Ascending aorta (tissue), 2 donors: Measurements from ENCODE around the gene FARP1. TPM values are rescaled to one million over a fixed set of nuclear protein-coding genes. Genes with fewer than 3 reads are reported as not detected.

Experiments used
- DNase-seq, 2 donors: peaks; one replicate each; pipeline ENCODE4 v3.0.0-alpha.2; 2019; ENCODE audit warnings: low spot score in 2 of 2
- H3K27ac ChIP-seq, 2 donors: fragments of 200-600 bp; sonication (generic); one replicate each; pipeline ENCODE4 v1.5.1; 2016 to 2017; ENCODE audit warnings: mild to moderate bottlenecking in 1 of 2
- H3K27me3 ChIP-seq: fragments of 200-600 bp; sonication (generic); one replicate; pipeline ENCODE4 v1.5.1; 2017
- H3K36me3 ChIP-seq, 2 donors: fragments of 200-600 bp; sonication (generic); one replicate each; pipeline ENCODE4 v1.5.1; 2016
- H3K4me1 ChIP-seq, 2 donors: fragments of 200-600 bp; sonication (generic); one replicate each; pipeline ENCODE4 v1.5.1; 2016 to 2017; ENCODE audit warnings: mild to moderate bottlenecking in 1 of 2
- H3K4me3 ChIP-seq, 2 donors: fragments of 200-600 bp; sonication (generic); one replicate each; pipeline ENCODE4 v1.5.1; 2016 to 2017; ENCODE audit warnings: mild to moderate bottlenecking in 1 of 2
- H3K9me3 ChIP-seq, 2 donors: fragments of 200-600 bp; sonication (generic); one replicate each; pipeline ENCODE4 v1.5.1; 2016
- CTCF ChIP-seq, 3 experiments: fragments of 200-600 bp in 2 of 3; fragments of 450-650 bp in 1 of 3; sonication (generic) in 2 of 3; IDR thresholded peaks; one replicate each; pipeline ENCODE4 v1.5.1; 2016 to 2019; ENCODE audit warnings: antibody characterized with exemption in 3 of 3, mild to moderate bottlenecking in 1 of 3, moderate library complexity in 1 of 3
- intact Hi-C: fragments of 100-400 bp; cut with DNase I; formaldehyde crosslinking; loops from one replicate; pipeline ENCODE4 v1.15.1; 2023
- total RNA-seq: library from RNA; depleted of rRNA; stranded (reverse); fragments of >200 nt; gene quantifications from one replicate; pipeline ENCODE4 v1.1.0, GENCODE V29; 2016

Gene FARP1
- total RNA-seq, 1 donor from 2014 or later, result 80.8 TPM

DNA sequence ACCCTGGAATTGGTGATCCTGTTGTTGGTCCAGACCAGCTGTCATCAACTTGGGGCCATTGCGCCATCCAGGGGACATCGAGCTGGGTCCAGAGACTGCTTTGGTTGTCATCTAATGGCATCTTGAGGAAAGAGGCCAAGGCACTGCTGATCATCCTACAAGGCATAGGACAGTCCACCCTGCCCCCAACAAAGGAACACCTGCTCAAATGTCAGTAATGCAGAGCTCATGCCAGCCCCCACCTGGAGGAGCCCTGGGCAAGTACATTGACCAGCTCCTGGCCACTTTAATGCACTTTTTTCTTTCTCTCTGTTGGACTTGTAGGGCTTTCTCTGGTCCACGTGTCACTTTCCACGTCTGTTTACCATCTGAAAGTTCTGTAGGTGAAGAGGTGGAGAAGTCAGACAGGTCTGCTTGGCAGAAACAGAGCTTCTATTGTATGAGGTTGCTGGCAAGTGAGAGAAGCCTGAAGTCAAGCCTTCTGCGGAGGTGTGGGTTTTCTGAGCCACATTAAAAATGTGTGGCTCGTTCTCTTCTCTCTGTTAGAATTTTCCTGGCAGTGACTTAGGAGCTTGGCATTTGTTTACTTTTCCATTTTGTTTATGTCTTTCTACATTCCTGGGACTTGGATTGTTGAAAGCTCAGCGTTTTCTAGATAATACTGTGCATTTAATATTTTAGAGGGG, 158.2 kb downstream of the FARP1 start:
- no peak for TF ChIP-seq CTCF (IDR thresholded peaks at IDR 0.05)
- DNase-seq, result no peak
- no peaks in the 10 kb centered on the region for H3K27me3 ChIP-seq
- H3K9me3 ChIP-seq, result no peaks in the 10 kb centered on the region
- no peaks in the 10 kb centered on the region for H3K4me1 ChIP-seq
- H3K27ac ChIP-seq, result no peak overlapping the region
- H3K36me3 ChIP-seq, result no peaks in the 10 kb centered on the region
- intact Hi-C loops, result no loop called here
- H3K4me3 ChIP-seq, result no peak overlapping the region

- Histone ChIP-seq H3K4me3 (no peak overlapping the region), H3K36me3 (no peaks in the 10 kb centered on the region), H3K27ac (no peak overlapping the region), H3K4me1 (no peaks in the 10 kb centered on the region), H3K9me3 (no peaks in the 10 kb centered on the region), H3K27me3 (no peaks in the 10 kb centered on the region)
- DNase-seq, result no peak
- intact Hi-C loops, result no loop called here
- no peak for TF ChIP-seq CTCF (IDR thresholded peaks at IDR 0.05)
Measured at GRCh38 chr13:98301721-98302120, 158.8 kb downstream of the FARP1 start.

DNA sequence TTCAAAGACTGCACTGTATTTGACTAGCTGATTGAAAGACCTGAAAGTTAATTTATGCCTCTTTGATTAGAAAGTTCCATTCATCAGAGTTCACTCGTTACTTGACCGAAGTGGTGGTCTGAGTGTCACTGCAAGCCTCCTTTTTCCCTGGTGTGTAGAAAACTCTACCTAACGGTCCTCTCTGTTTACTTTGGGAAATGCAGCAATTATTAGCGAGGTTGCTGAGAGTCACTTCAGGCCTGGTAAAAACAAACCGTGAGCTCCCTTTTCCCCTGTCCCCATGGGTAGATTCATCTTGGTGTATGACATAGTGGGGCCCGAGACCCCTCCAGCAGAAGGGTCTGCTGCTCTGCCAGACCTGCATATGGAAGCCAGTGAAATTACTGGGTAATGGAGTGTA, 161.0 kb downstream of the FARP1 start:
- no peak for TF ChIP-seq CTCF (IDR thresholded peaks at IDR 0.05)
- Histone ChIP-seq H3K4me1 (no peaks in the 10 kb centered on the region), H3K27me3 (no peaks in the 10 kb centered on the region), H3K36me3 (no peaks in the 10 kb centered on the region), H3K27ac (no peak overlapping the region), H3K4me3 (no peak overlapping the region), H3K9me3 (no peaks in the 10 kb centered on the region)
- intact Hi-C loops, result no loop called here
- DNase-seq, result no peak

GRCh38 chr13:98305670-98306069, 162.8 kb downstream of the FARP1 start:
- no peak for TF ChIP-seq CTCF (IDR thresholded peaks at IDR 0.05)
- Histone ChIP-seq H3K9me3 (no peaks in the 10 kb centered on the region), H3K27me3 (no peaks in the 10 kb centered on the region), H3K4me1 (no peaks in the 10 kb centered on the region), H3K4me3 (no peak overlapping the region), H3K27ac (no peak overlapping the region), H3K36me3 (no peaks in the 10 kb centered on the region)
- DNase-seq, result no peak
- intact Hi-C loops, result no loop called here

- no peaks in the 10 kb centered on the region for H3K9me3 ChIP-seq
- no peaks in the 10 kb centered on the region for H3K27me3 ChIP-seq
- H3K4me3 ChIP-seq, result no peak overlapping the region
- intact Hi-C loops, result no loop called here
- H3K36me3 ChIP-seq, result no peaks in the 10 kb centered on the region
- TF ChIP-seq CTCF (IDR thresholded peaks at IDR 0.05), result no peak
- no peaks in the 10 kb centered on the region for H3K4me1 ChIP-seq
- H3K27ac ChIP-seq, result no peak overlapping the region
- no peak for DNase-seq
Measured at GRCh38 chr13:98307463-98308085, 164.7 kb downstream of the FARP1 start.
